Hepatocyte (in vitro differentiated cells): ENCODE data around the gene KRT14.

ENCODE experiments used
- EZH2 ChIP-seq: fragments of 200-600 bp; sonication (generic); IDR thresholded peaks from 2 replicates; pipeline ENCODE4 v1.6.1; 2016; ENCODE audit warnings: antibody characterized with exemption, mild to moderate bottlenecking, borderline replicate concordance
- EZH2phosphoT487 ChIP-seq: fragments of 200-600 bp; sonication (generic); IDR thresholded peaks from one replicate; pipeline ENCODE4 v1.6.1; 2018; ENCODE audit warnings: antibody characterized with exemption, mild to moderate bottlenecking, low read depth, moderate library complexity; ENCODE audit not compliant: unreplicated experiment, severe bottlenecking
- TF ChIP-seq, protein P1 (sequence below): fragments of 200-600 bp; sonication (generic); IDR thresholded peaks from 2 replicates; pipeline ENCODE4 v1.5.1; 2016; ENCODE audit warnings: antibody characterized with exemption, mild to moderate bottlenecking; ENCODE audit not compliant: poor library complexity

GRCh38 chr17:41547921-41548843 is 38.5 kb downstream of the KRT14 start:
- TF ChIP-seq, protein P1, sequence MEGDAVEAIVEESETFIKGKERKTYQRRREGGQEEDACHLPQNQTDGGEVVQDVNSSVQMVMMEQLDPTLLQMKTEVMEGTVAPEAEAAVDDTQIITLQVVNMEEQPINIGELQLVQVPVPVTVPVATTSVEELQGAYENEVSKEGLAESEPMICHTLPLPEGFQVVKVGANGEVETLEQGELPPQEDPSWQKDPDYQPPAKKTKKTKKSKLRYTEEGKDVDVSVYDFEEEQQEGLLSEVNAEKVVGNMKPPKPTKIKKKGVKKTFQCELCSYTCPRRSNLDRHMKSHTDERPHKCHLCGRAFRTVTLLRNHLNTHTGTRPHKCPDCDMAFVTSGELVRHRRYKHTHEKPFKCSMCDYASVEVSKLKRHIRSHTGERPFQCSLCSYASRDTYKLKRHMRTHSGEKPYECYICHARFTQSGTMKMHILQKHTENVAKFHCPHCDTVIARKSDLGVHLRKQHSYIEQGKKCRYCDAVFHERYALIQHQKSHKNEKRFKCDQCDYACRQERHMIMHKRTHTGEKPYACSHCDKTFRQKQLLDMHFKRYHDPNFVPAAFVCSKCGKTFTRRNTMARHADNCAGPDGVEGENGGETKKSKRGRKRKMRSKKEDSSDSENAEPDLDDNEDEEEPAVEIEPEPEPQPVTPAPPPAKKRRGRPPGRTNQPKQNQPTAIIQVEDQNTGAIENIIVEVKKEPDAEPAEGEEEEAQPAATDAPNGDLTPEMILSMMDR: no peak
- TF ChIP-seq EZH2phosphoT487 (no peak), EZH2 (no peak)
